ENCODE data around the gene TEDDM1. TPM values are rescaled to one million over a fixed set of nuclear protein-coding genes. Genes with fewer than 3 reads are reported as not detected.

The TEDDM1 gene
- total RNA-seq, 1 donor from 2014 or later: not detected

- no peak for DNase-seq (ENCODE audit: low spot score)
Measured at GRCh38 chr1:182406012-182406411, 5.5 kb upstream of the TEDDM1 start.

DNA sequence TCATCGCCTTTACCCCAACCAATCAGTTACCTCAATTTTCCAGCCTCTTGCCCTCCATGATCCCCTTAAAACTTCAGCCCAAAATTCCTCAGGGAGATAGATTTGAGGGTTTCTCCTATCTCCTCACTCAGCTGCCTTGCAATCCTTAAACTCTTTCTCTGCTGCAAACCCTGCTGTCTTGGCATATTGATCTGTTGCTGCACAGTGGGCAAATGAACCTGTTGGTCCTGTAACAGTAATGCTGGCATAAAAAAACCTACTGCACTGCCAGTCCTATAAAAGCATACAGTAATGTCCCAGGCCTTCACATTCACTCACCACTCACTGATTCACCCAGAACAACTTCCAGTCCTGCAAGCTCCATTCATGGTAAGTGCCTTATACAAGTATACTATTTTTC, 5.1 kb upstream of the TEDDM1 start:
- no peak for DNase-seq (ENCODE audit: low spot score)

GRCh38 chr1:182404781-182405180, 4.3 kb upstream of the TEDDM1 start:
- DNase-seq (ENCODE audit: low spot score): no peak

- DNase-seq (ENCODE audit: low spot score): no peak
Measured at GRCh38 chr1:182397653-182398393, 2.6 kb downstream of the TEDDM1 start.

DNA sequence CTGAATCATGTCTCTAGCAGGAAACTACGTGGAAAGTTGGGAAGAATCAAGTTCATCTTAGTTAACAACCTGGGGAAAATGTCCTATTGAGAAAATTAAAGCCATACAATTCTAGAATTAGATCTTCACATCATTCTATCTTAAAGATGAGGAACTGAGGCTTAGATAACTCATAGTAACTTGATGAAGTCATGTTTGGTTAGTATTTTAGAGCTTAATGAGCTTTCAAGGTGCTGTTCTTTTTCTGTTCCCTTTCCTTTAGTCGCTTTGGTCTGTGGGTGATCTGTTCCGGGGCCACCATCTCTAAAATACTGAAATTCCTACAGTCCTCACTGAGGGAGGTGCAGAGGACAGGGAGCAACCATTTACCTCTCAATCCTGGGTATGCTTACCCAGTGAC, 4.6 kb downstream of the TEDDM1 start:
- DNase-seq (ENCODE audit: low spot score): no peak

GRCh38 chr1:182394055-182394775, 6.3 kb downstream of the TEDDM1 start:
- no peak for DNase-seq (ENCODE audit: low spot score)

GRCh38 chr1:182392050-182393028, 8.1 kb downstream of the TEDDM1 start:
- no peak for DNase-seq (ENCODE audit: low spot score)

DNA sequence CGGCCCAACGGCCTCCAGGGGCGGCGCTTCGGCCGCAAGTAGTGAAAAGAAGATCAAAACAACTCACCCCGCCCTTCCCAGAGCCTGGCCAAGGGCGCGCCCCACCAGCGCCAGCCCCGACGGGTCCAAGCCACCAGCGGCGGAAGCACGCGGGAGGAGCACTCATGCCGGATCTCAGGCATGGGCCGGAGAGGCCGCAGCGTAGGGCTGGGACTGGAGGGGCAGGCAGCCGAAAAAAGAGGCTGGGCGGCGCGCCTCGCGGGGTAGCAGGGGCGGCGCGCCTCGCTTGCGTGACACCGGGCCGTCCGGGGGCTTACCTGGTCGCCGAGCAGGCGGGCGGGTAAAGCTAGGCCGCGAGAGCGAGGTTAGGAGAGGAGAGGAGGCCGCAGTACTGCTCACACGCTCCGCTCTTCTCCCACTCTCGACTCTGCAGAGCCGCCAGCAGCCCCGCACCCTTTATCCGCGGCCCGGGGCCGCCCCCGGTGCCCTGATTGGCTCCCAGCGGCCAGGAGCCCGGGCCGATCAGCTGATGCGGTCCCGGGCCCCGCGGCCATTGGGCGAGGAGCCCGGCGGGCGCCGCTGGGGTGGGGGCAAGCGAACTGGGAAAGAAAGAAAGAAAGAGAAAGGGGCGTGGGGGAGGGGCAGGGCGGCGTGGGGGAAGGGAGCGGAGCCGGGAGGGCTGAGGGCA, 9.0 kb downstream of the TEDDM1 start, which contains the start of gene GLUL:
Gene GLUL (minus strand): TSS at position 429 of the 688 bp plus-strand sequence. CDS start 3,053 bp downstream, outside the sequence.
- DNase-seq (ENCODE audit: low spot score): peak; percentile 92

DNA sequence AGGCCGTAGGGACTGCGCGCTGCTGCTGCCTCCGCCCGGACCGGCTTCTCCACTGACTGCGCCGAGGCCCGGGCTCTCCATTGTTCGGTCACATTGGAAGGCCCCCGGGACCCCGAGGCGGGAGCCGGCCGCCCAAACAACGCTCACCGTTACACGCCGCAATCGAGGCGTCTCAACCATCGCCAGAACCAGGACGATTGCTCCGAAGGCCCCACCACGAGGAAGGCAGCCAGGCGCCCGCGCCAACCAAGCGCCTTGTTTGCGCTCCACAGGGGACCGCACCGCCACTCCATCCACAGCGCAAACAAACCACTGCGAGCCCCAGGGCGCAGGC, 9.5 kb downstream of the TEDDM1 start:
- DNase-seq (ENCODE audit: low spot score): no peak

- DNase-seq (ENCODE audit: low spot score): peak; percentile 31
Measured at GRCh38 chr1:182389619-182390047, 10.8 kb downstream of the TEDDM1 start.

- DNase-seq (ENCODE audit: low spot score): no peak
Measured at GRCh38 chr1:182388392-182389134, 11.9 kb downstream of the TEDDM1 start.

DNA sequence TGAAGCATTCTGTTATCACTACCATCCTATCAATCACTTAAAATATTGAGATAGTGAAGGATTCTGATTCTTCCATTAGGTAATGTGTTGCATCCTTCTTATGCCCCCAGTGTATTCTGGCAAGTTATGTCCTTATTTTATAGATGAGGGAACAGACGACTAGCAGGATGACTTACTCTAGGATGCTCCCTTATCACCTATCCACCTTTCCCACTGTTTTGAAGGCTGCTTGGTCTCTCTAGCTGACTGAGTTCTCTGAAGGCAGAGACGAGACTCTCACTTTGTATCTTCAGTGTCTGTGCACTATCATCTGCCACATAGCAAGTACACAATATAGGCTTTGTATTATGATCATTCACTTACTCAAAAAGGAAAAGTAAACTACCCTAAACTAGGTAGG, 12.9 kb downstream of the TEDDM1 start:
- DNase-seq (ENCODE audit: low spot score): no peak

GRCh38 chr1:182386980-182387379, 13.5 kb downstream of the TEDDM1 start:
- DNase-seq (ENCODE audit: low spot score): no peak

GRCh38 chr1:182385885-182386853, 14.3 kb downstream of the TEDDM1 start:
- no peak for DNase-seq (ENCODE audit: low spot score)

- DNase-seq (ENCODE audit: low spot score): no peak
Measured at GRCh38 chr1:182384387-182384960, 16.0 kb downstream of the TEDDM1 start.

DNA sequence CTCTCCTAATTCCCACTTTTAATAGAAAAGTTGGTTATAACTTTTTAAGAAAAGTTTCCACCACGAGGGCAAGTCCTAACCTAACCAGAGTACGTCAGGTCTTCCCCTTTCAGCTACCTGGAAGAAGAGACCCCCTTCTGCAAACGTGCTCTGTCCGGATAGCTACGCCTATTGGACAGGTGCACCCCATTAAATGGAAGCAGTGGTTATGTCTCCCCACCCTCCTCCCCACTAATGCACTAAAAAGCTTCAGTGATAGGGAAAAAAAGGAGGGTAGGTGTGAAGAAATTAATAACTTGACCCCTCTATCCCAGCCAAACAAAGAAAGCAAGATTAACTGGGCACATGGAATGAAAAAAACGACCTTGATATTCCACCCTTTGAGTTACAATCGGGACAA, 16.5 kb downstream of the TEDDM1 start:
- DNase-seq (ENCODE audit: low spot score): no peak

GRCh38 chr1:182383037-182383661, 17.3 kb downstream of the TEDDM1 start:
- DNase-seq (ENCODE audit: low spot score): no peak

DNA sequence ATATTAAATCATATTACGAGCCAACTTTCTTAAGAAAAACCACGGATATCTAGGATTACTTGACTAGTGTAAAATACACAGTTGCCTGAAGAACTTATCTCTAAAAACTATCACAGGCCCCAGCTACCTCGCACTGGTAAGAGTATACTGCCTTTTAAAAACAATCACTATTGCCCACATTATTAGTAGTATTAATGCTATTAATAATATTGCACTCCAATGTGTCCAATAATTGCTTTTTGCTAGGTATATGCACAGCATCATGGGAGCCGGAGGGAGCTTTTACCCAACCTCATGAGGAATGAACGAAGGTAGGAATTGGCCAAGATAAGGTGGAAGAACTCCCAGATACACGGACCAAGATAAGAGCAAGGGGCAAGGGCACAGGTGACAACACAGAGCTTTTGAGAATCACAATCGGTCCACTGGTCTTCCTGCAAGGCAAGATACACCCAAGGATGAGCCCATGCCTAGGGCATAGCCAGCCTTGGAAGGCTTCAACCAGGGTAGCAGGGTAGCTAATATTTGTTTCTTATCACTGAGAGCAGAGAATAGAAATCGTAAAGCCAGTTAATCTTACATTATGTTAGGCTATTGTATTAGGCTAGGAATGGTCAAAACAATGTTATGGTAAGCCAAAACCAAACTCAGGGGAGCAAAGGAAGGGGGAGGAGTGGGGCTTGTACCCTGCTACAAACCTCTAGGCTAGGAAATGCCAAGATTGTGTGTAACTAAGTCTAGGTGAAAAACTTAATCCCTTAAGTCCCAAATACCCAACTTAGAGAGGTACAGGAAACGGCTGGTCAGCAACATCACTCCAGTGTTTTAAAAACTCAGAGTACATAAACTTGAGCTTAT, 18.3 kb downstream of the TEDDM1 start:
- no peak for DNase-seq (ENCODE audit: low spot score)
